SKM-1 treated with dmso at 0.1 percent for 144 hours (cell line): Measurements from ENCODE around the gene SDE2.
"Not testable (repeated sequence)": the region's sequence is repeated elsewhere in the genome, so short reads cannot be mapped to it uniquely, and the experiment has no call there.

ENCODE experiments used
- DNase-seq: peaks from one replicate; lab custom pipeline; 2025; ENCODE audit not compliant: unreplicated experiment; lab: John Stamatoyannopoulos, UW

SDE2 gene

GRCh38 chr1:226007126-226007892 is 8.2 kb upstream of the SDE2 start:
- not testable (repeated sequence) for DNase-seq

- DNase-seq = no peak
Measured at GRCh38 chr1:226006686-226007085, 7.5 kb upstream of the SDE2 start.

GRCh38 chr1:226004396-226004795 is 5.3 kb upstream of the SDE2 start:
- no peak for DNase-seq

GRCh38 chr1:226003502-226004170 is 4.5 kb upstream of the SDE2 start:
- DNase-seq = no peak

GRCh38 chr1:226002667-226003501 is 3.7 kb upstream of the SDE2 start:
- peak; percentile 54 for DNase-seq

GRCh38 chr1:226001963-226002666 is 3.0 kb upstream of the SDE2 start:
- DNase-seq = peak; percentile 99

GRCh38 chr1:226001088-226001487 is 1.9 kb upstream of the SDE2 start:
- DNase-seq = no peak

- DNase-seq = not testable (repeated sequence)
Measured at GRCh38 chr1:226000493-226001081, 1.4 kb upstream of the SDE2 start.

- peak; percentile 74 for DNase-seq
Measured at GRCh38 chr1:225999912-226000337, 782 bp upstream of the SDE2 start.

GRCh38 chr1:225998560-225999226 is 450 bp downstream of the SDE2 start:
- DNase-seq = no peak

- DNase-seq = no peak
Measured at GRCh38 chr1:225996946-225997545, 2.1 kb downstream of the SDE2 start.

- no peak for DNase-seq
Measured at GRCh38 chr1:225995919-225996864, 3.0 kb downstream of the SDE2 start.

- DNase-seq = no peak
Measured at GRCh38 chr1:225990705-225991464, 8.3 kb downstream of the SDE2 start.

GRCh38 chr1:225987491-225988316 is 11.4 kb downstream of the SDE2 start:
- DNase-seq = peak; percentile 79

- DNase-seq = no peak
Measured at GRCh38 chr1:225981714-225982113, 17.4 kb downstream of the SDE2 start.

- no peak for DNase-seq
Measured at GRCh38 chr1:225980005-225980836, 18.9 kb downstream of the SDE2 start.
